IPS-18a (cell line): ENCODE data around the gene FBXW8.

Experiments
- H3K27ac ChIP-seq: one replicate; pipeline ENCODE4 v1.5.1; 2013; ENCODE audit warnings: low read length
- H3K27me3 ChIP-seq: one replicate; pipeline ENCODE4 v1.6.1; 2013; ENCODE audit warnings: mild to moderate bottlenecking, low read length; ENCODE audit not compliant: control insufficient read depth, insufficient read depth
- H3K36me3 ChIP-seq: one replicate; pipeline ENCODE4 v1.6.1; 2013; ENCODE audit warnings: low read depth, low read length; ENCODE audit not compliant: control insufficient read depth
- H3K4me1 ChIP-seq: one replicate; pipeline ENCODE4 v1.6.1; 2013; ENCODE audit warnings: low read depth, low read length; ENCODE audit not compliant: control insufficient read depth
- H3K4me3 ChIP-seq: one replicate; pipeline ENCODE4 v1.5.1; 2013; ENCODE audit warnings: low read length
- H3K9ac ChIP-seq: one replicate; pipeline ENCODE4 v1.6.1; 2013; ENCODE audit warnings: mild to moderate bottlenecking, low read length, moderate library complexity
- H3K9me3 ChIP-seq: one replicate; pipeline ENCODE4 v1.6.1; 2013; ENCODE audit warnings: low read depth, low read length; ENCODE audit not compliant: control insufficient read depth

FBXW8 gene

GRCh38 chr12:116910645-116911451, at the start of gene FBXW8:
TSS of gene FBXW8 (plus strand) at chr12:116910950. CDS start at chr12:116911038, 88 bp downstream.
- Histone ChIP-seq H3K27me3 (no peaks in the 10 kb centered on the region), H3K4me1 (peaks cover 12% of the 10 kb centered on the region), H3K27ac (no peak within 1 kb of the TSS), H3K36me3 (no peaks in the 10 kb centered on the region), H3K9me3 (no peaks in the 10 kb centered on the region), H3K4me3 (peak within 1 kb of the TSS; percentile 85), H3K9ac (peak within 1 kb of the TSS; percentile 78)

- Histone ChIP-seq H3K9ac (no peak overlapping the region), H3K27ac (no peak overlapping the region), H3K4me1 (peaks cover 4% of the 10 kb centered on the region), H3K9me3 (no peaks in the 10 kb centered on the region), H3K27me3 (no peaks in the 10 kb centered on the region), H3K4me3 (no peak overlapping the region), H3K36me3 (no peaks in the 10 kb centered on the region)
These were observed 49.4 kb upstream of the FBXW8 start for GRCh38 chr12:116861320-116861719.

GRCh38 chr12:116862167-116862566, 48.6 kb upstream of the FBXW8 start:
- Histone ChIP-seq H3K27me3 (no peaks in the 10 kb centered on the region), H3K27ac (no peak overlapping the region), H3K4me3 (no peak overlapping the region), H3K9me3 (no peaks in the 10 kb centered on the region), H3K4me1 (peaks cover 4% of the 10 kb centered on the region), H3K9ac (no peak overlapping the region), H3K36me3 (no peaks in the 10 kb centered on the region)

GRCh38 chr12:116863275-116863767, 47.4 kb upstream of the FBXW8 start:
- no peak overlapping the region for H3K27ac ChIP-seq
- H3K4me1 ChIP-seq, result peaks cover 4% of the 10 kb centered on the region

GRCh38 chr12:116864371-116865160, 46.2 kb upstream of the FBXW8 start:
- H3K4me3 ChIP-seq, result no peak overlapping the region
- H3K27me3 ChIP-seq, result no peaks in the 10 kb centered on the region
- no peaks in the 10 kb centered on the region for H3K4me1 ChIP-seq
- H3K27ac ChIP-seq, result no peak overlapping the region
- H3K9me3 ChIP-seq, result no peaks in the 10 kb centered on the region
- H3K36me3 ChIP-seq, result no peaks in the 10 kb centered on the region
- H3K9ac ChIP-seq, result no peak overlapping the region

More at GRCh38 chr12:116863275-116863767, 47.4 kb upstream of the FBXW8 start:
- Histone ChIP-seq H3K4me3 (no peak overlapping the region), H3K36me3 (no peaks in the 10 kb centered on the region), H3K9me3 (no peaks in the 10 kb centered on the region), H3K27me3 (no peaks in the 10 kb centered on the region), H3K9ac (no peak overlapping the region)

- H3K9ac ChIP-seq, result no peak overlapping the region
- no peaks in the 10 kb centered on the region for H3K4me1 ChIP-seq
These were observed 43.2 kb upstream of the FBXW8 start for GRCh38 chr12:116867523-116867922.

GRCh38 chr12:116870306-116870705, 40.4 kb upstream of the FBXW8 start:
- Histone ChIP-seq H3K27me3 (peaks cover 11% of the 10 kb centered on the region), H3K4me1 (no peaks in the 10 kb centered on the region), H3K9me3 (no peaks in the 10 kb centered on the region), H3K9ac (no peak overlapping the region), H3K27ac (no peak overlapping the region), H3K36me3 (no peaks in the 10 kb centered on the region), H3K4me3 (no peak overlapping the region)

More at GRCh38 chr12:116867523-116867922, 43.2 kb upstream of the FBXW8 start:
- H3K27me3 ChIP-seq, result no peaks in the 10 kb centered on the region
- no peak overlapping the region for H3K27ac ChIP-seq
- H3K36me3 ChIP-seq, result no peaks in the 10 kb centered on the region
- no peaks in the 10 kb centered on the region for H3K9me3 ChIP-seq
- H3K4me3 ChIP-seq, result no peak overlapping the region

GRCh38 chr12:116874324-116874995, 36.3 kb upstream of the FBXW8 start:
- Histone ChIP-seq H3K27ac (no peak overlapping the region), H3K27me3 (peaks cover 51% of the 10 kb centered on the region), H3K36me3 (no peaks in the 10 kb centered on the region), H3K4me1 (peaks cover 15% of the 10 kb centered on the region), H3K9ac (no peak overlapping the region), H3K9me3 (no peaks in the 10 kb centered on the region), H3K4me3 (no peak overlapping the region)

- Histone ChIP-seq H3K27ac (no peak overlapping the region), H3K9me3 (no peaks in the 10 kb centered on the region), H3K36me3 (no peaks in the 10 kb centered on the region), H3K9ac (no peak overlapping the region), H3K4me1 (peaks cover 24% of the 10 kb centered on the region), H3K4me3 (peak overlapping the region; percentile 58), H3K27me3 (peaks cover 65% of the 10 kb centered on the region)
These were observed 34.4 kb upstream of the FBXW8 start for GRCh38 chr12:116876151-116876869.

GRCh38 chr12:116878567-116879508, 31.9 kb upstream of the FBXW8 start:
- H3K9ac ChIP-seq, result no peak overlapping the region

More at GRCh38 chr12:116878567-116879508, 31.9 kb upstream of the FBXW8 start:
- Histone ChIP-seq H3K4me1 (peaks cover 29% of the 10 kb centered on the region), H3K4me3 (peak overlapping the region; percentile 75), H3K36me3 (no peaks in the 10 kb centered on the region), H3K9me3 (no peaks in the 10 kb centered on the region), H3K27me3 (peaks cover 87% of the 10 kb centered on the region), H3K27ac (no peak overlapping the region)
